Measurements from ENCODE around the gene RNF166.

Gene RNF166

DNA sequence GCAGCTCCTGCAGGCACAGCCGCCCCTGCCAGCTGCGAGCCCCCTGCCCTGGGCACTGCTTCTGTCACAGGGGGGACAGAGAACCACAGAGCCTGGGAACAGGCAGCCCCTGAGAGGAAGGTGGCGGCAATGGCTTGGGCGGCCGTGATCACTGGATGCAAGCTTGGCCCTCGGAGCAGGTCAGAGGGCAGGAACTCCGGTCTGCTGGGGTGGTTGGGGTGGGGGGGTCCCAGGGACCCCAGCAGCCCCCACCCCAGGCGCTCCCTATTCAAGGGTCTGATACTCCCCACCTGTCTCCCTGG lies 53.5 kb downstream of the RNF166 start:
- no peak for DNase-seq (ENCODE audit: low read depth)

DNA sequence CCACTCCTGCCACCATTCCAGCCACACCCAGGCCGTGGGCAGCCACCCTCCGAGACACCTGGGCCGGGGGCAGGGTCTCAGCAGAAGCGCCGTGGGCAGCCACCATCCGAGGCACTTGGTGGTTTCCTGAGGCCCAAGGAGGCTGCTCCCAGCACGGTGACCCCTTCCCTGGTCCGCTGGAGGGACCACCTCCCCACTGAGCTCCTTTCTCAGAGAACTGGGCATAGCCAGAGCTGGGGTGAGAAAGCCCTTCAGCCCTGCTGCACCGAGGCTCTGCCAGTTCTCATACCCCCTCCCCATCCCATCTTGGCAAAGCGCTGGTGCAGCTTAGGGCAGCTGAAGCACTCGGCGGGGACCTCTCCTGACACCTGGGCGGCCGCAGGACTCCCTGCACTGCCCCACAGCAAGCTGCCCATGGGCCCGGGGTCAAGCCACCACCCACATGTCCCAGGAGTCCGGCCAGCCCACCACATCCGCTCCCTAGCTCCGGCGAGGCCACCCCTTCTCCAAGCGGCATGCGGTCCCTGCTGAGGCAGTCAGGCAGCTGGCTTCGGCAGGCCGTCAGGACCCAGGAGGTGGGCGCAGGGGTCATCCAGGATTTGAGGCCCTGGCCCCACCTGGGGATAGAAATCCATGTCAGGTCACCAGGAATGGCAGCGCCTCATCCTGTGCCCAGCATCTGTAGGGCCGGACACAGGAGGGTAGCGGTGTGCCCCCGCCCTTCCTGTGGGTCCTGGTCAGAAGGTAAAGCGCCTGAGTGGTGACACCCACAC lies 54.0 kb downstream of the RNF166 start:
- DNase-seq (ENCODE audit: low read depth): no peak

DNA sequence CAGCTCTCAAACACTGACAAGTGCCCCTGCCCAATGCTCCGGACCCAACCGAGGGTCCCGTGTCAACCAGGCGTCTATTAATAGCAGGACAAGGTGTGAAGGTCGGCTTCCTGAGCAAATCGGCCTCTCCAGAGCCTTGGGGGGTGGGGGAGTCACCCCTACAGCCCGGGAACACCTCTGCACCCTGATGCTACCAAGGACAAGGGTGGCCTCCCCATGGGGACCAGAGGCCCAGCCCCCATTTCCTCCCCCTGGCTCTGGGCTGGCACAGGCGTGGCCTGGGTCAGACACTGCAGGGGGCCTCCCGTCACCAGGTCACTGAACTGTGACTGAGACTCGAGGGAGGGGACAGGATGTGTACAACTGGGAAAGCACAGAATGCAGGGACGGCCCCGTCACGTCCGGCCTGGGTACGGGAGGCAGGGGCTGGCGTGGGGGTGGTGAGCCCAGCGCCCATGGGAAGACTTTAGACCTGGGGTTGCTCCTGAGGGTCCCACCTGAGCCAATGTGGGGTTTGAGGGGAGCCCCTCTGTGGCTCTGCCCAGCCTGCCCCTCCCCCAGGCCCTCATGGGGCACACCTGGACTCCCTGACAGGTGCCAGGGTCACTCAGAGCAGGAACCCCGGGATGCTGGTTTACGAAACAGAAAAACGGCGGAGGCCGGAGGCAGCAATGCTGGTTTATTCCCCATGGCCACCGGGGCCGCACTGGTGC lies 54.8 kb downstream of the RNF166 start:
- DNase-seq (ENCODE audit: low read depth): no peak

DNA sequence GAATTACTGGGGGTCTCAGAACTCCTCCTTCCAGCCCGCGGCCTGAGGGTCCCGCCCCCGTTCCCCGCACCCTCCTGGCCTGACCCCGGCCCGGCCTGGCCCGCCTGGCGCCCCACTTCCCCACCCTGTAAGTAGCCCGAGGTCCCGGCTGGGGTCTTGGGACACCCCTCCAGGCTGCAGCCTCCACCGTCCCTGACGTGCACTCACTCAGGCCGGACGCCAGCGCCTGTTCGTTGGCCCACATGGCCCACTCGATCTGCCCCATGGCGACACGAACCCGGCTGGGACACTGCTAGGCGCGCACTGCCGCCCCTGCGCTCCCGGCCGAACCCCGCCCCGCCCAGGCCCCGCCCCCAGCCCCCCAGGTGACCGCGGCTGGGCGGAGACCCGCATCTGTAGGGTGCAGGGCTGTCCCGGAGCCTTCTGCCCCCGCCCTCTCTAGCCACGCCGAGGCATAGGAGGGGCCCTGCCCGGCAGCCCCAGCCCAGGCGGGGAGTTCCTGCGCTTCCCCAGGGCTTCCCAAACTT lies 55.4 kb downstream of the RNF166 start, which contains the start of gene CYBA:
TSS of gene CYBA (minus strand) at position 305 of the 527 bp plus-strand sequence. CDS start at position 265, 40 bp downstream.
- peak; percentile 72 for DNase-seq (ENCODE audit: low read depth)

DNA sequence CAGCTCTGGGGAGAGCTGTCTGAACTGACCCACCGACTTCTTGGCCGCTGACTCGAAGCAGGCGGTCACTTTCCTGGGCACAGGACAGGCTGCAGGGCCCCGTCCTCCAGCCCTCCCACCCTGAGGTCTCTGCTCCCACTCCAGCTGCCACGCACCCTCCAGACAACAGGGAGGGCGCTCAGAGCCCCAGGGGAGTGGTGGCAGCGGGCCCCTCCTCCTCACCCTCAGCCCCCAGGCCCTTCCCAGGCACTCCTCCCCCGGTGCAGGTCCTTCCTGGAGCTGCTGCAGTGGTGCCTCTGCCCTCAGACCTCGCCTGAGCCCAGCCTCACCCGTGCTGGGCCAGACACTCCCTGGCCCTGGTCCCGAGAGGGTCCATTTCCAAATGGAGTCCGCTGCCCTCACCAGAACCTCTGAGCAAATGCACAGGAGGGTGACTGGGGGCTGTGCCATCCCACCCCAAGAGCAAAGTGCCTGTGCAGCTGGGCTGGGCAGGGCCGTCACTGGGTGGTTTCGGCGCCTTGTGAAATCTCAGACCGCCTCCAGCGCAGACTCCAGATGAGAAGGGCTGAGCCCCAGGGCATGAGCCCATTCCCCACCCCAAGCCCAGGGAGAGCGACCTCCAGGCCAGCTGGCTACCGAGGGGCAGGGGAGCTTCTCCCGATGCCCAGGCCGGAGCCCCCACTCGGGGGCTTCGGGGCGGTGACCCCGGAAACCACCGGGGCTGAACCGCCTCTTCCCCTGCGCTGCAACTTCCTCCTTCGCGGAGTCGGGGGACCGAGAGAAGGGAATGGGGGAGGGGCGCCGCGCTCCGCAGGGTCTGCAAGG lies 56.1 kb downstream of the RNF166 start:
- DNase-seq (ENCODE audit: low read depth): peak; percentile 30

DNA sequence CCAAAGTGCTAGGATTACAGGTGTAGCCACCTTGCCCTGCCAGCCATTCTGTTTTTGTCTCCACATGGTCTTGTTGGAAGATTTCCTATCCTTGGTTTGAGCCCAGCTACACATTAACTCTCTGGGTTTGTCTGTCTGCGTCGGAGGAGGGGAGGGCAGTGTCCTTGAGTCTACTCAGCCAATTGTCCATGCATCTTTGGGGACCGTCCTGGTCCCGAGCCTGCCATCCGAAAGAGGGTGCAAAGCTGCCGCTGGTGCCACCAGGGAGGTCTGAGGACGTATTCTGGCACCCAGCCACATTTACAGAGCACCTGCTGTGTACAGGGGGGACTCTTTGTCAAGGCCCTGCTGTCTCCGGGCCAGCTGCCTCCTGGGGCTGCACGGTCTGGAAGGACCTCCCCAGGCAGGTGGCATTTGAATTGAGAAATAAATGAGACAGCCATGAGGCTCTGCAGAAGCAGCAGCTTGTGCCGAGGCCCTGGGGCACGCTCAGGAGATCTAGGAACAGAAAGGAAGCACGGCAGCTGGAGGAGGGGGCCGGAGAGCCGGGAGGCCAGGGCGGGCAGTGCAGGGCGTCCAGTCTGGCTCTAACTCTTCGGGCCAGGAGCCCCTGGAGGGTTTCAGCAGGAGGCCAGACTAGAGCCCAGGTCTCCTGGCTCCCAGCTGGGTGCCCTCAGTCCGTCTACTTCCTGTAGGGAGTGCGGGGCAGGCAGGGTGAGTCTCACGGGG lies 56.8 kb downstream of the RNF166 start:
- DNase-seq (ENCODE audit: low read depth): no peak

DNA sequence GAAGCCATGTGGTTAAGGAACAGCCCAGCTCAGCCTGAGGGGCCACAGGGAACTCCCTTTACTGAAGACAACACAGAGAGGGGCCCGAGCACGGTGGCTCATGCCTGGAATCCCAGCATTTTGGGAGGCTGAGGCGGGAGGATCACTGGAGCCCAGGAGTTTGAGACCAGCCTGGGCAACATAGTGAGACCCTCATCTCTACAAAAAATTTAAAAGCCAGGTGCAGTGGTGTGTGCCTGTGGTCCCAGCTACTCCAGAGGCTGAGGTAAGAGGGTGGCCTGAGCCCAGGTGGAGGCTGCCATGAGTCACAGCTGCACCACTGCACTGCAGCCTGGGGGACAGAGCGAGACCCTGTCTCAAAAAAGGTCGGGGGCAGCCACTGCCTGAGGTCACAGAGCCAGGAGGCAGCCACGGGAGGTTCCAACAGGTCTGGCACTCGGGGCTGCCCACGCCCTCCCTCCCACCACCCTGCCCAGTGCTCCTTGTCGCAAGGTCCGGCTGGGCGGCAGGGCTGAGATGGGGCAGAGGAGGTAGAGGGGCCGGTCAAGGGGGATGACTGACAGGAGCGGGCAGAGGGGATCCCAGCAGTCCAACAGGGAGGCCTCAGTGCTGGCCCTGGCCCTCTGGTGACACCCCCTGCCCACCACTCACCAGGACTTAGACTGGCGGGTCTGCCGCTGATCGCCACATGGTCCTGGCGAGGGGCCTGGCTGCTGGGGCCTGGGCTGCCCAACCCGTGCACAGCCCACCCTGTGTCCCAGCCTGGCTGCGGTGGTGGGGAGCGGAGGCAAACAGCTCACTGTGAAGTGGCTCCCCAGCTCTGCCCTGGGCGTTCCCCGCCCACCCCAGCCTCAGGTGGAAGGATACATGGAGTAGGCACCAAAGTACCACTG lies 58.8 kb downstream of the RNF166 start:
- no peak for DNase-seq (ENCODE audit: low read depth)
